ENCODE measurements around the gene LRRC38. TPM values are rescaled to one million over a fixed set of nuclear protein-coding genes. Genes with fewer than 3 reads are reported as not detected.

The LRRC38 gene
- total RNA-seq, 1 experiment from 2014 or later = 2.6 TPM

- POLR2A ChIA-PET (ENCODE audit: unreplicated experiment) = interaction anchor here (0.6 kb wide), 1 partner anchor 59 kb away, joined by 4 read pairs; no protein-coding TSS in a partner anchor
- no peak overlapping the region for H3K4me2 ChIP-seq (ENCODE audit: low read length)
- no peak for ATAC-seq
Measured at GRCh38 chr1:13513063-13513894, 524 bp downstream of the LRRC38 start.

GRCh38 chr1:13512472-13512871 is 1.3 kb downstream of the LRRC38 start:
- ATAC-seq (no peak), DNase-seq (no peak)
- H3K9me3 ChIP-seq (ENCODE audit: low read length) = no peaks in the 10 kb centered on the region
- no peaks in the 10 kb centered on the region for H3K9me2 ChIP-seq (replicated peaks; ENCODE audit: low read length)
- H3K4me3 ChIP-seq (ENCODE audit: low read length) = 0 out of 2 replicates have a peak overlapping the region, but pooled peaks have one; percentile 38
- POLR2A ChIA-PET (ENCODE audit: unreplicated experiment) = interaction anchor here (0.6 kb wide), 1 partner anchor 58 kb away, joined by 4 read pairs; no protein-coding TSS in a partner anchor
- no peak overlapping the region for H3K4me2 ChIP-seq (ENCODE audit: low read length)
- 0 out of 2 replicates have a peak, but pooled peaks cover 5% of the 10 kb centered on the region for H3K79me2 ChIP-seq (ENCODE audit: low read length)
- intact Hi-C loops (cut with micrococcal nuclease) = no loop called here
- no peak overlapping the region for H3K27ac ChIP-seq (ENCODE audit: low read length)
- CTCF ChIA-PET = no interaction called here
- no peaks in the 10 kb centered on the region for H3F3A ChIP-seq (ENCODE audit: low read length, unreplicated experiment)
- TF ChIP-seq CTCF (conservative IDR thresholded peaks at IDR 0.05; ENCODE audit: low read depth, low read length) (no peak), EZH2 (IDR thresholded peaks at IDR 0.05; ENCODE audit: low read length, unreplicated experiment) (no peak), EZH2phosphoT487 (IDR thresholded peaks at IDR 0.05; ENCODE audit: borderline replicate concordance, low read length) (no peak)
- peaks cover 88% of the 10 kb centered on the region for H3K27me3 ChIP-seq (ENCODE audit: low read length)
- BruUV-seq (replicated peaks) = no TSS peak
- no peak overlapping the region for H3K9ac ChIP-seq (ENCODE audit: low read length)
- no peak overlapping the region for H2AFZ ChIP-seq (ENCODE audit: low read length)
- no peaks in the 10 kb centered on the region for H3K4me1 ChIP-seq (ENCODE audit: insufficient read depth, low read length)
- H3K36me3 ChIP-seq (ENCODE audit: low read depth, low read length) = no peaks in the 10 kb centered on the region
- H4K20me1 ChIP-seq (ENCODE audit: low read length) = no peaks in the 10 kb centered on the region

More at GRCh38 chr1:13513063-13513894, 524 bp downstream of the LRRC38 start:
- DNase-seq = no peak
- no peaks in the 10 kb centered on the region for H4K20me1 ChIP-seq (ENCODE audit: low read length)
- no peak overlapping the region for H3K9ac ChIP-seq (ENCODE audit: low read length)
- H3K9me2 ChIP-seq (replicated peaks; ENCODE audit: low read length) = no peaks in the 10 kb centered on the region
- H2AFZ ChIP-seq (ENCODE audit: low read length) = no peak overlapping the region
- no peak overlapping the region for H3K27ac ChIP-seq (ENCODE audit: low read length)
- H3K4me1 ChIP-seq (ENCODE audit: insufficient read depth, low read length) = no peaks in the 10 kb centered on the region
- peak overlapping the region; percentile 35; the same call in 1 of the 2 replicates for H3K4me3 ChIP-seq (ENCODE audit: low read length)
- peaks cover 96% of the 10 kb centered on the region for H3K27me3 ChIP-seq (ENCODE audit: low read length)
- no peaks in the 10 kb centered on the region for H3K36me3 ChIP-seq (ENCODE audit: low read depth, low read length)
- intact Hi-C loops (cut with micrococcal nuclease) = no loop called here
- TF ChIP-seq EZH2 (IDR thresholded peaks at IDR 0.05; ENCODE audit: low read length, unreplicated experiment) = no peak
- TF ChIP-seq CTCF (conservative IDR thresholded peaks at IDR 0.05; ENCODE audit: low read depth, low read length) = no peak
- TF ChIP-seq EZH2phosphoT487 (IDR thresholded peaks at IDR 0.05; ENCODE audit: borderline replicate concordance, low read length) = peak; percentile 31; the same call in 1 of the 2 replicates
- CTCF ChIA-PET = no interaction called here
- H3K79me2 ChIP-seq (ENCODE audit: low read length) = 0 out of 2 replicates have a peak, but pooled peaks cover 5% of the 10 kb centered on the region
- no TSS peak for BruUV-seq (replicated peaks)
- no peaks in the 10 kb centered on the region for H3K9me3 ChIP-seq (ENCODE audit: low read length)
- no peaks in the 10 kb centered on the region for H3F3A ChIP-seq (ENCODE audit: low read length, unreplicated experiment)

- ATAC-seq = no peak
- no peak overlapping the region for H3K27ac ChIP-seq (ENCODE audit: low read length)
- no TSS peak for BruUV-seq (replicated peaks)
- TF ChIP-seq CTCF (conservative IDR thresholded peaks at IDR 0.05; ENCODE audit: low read depth, low read length) = no peak
- no peak for TF ChIP-seq EZH2phosphoT487 (IDR thresholded peaks at IDR 0.05; ENCODE audit: borderline replicate concordance, low read length)
- TF ChIP-seq EZH2 (IDR thresholded peaks at IDR 0.05; ENCODE audit: low read length, unreplicated experiment) = no peak
- no peaks in the 10 kb centered on the region for H3K36me3 ChIP-seq (ENCODE audit: low read depth, low read length)
- intact Hi-C loops (cut with micrococcal nuclease) = no loop called here
- no peak for DNase-seq
- CTCF ChIA-PET = no interaction called here
- H3K27me3 ChIP-seq (ENCODE audit: low read length) = peaks cover 76% of the 10 kb centered on the region
- H2AFZ ChIP-seq (ENCODE audit: low read length) = no peak overlapping the region
- no peak overlapping the region for H3K9ac ChIP-seq (ENCODE audit: low read length)
- POLR2A ChIA-PET (ENCODE audit: unreplicated experiment) = no interaction called here
- no peaks in the 10 kb centered on the region for H3K9me2 ChIP-seq (replicated peaks; ENCODE audit: low read length)
- H4K20me1 ChIP-seq (ENCODE audit: low read length) = no peaks in the 10 kb centered on the region
- H3F3A ChIP-seq (ENCODE audit: low read length, unreplicated experiment) = no peaks in the 10 kb centered on the region
- H3K9me3 ChIP-seq (ENCODE audit: low read length) = no peaks in the 10 kb centered on the region
- 0 out of 2 replicates have a peak, but pooled peaks cover 3% of the 10 kb centered on the region for H3K4me1 ChIP-seq (ENCODE audit: insufficient read depth, low read length)
- no peak overlapping the region for H3K4me2 ChIP-seq (ENCODE audit: low read length)
- H3K4me3 ChIP-seq (ENCODE audit: low read length) = no peak overlapping the region
- H3K79me2 ChIP-seq (ENCODE audit: low read length) = 0 out of 2 replicates have a peak, but pooled peaks cover 5% of the 10 kb centered on the region
Measured at GRCh38 chr1:13510499-13510898, 3.3 kb downstream of the LRRC38 start.
